Neural cell (in vitro differentiated cells): ENCODE results near the gene TNFSF12.

Experiments used
- EP300 ChIP-seq: fragments of 450-650 bp; conservative IDR thresholded peaks from 2 replicates; pipeline ENCODE4 v1.6.1; 2014; ENCODE audit warnings: antibody characterized with exemption, mild to moderate bottlenecking, moderate library complexity; ENCODE audit not compliant: poor library complexity, severe bottlenecking
- EZH2 ChIP-seq: fragments of 200-600, 300-800 bp; shearing (Covaris generic), sonication (generic); IDR thresholded peaks from 2 replicates; pipeline ENCODE4 v1.6.1; 2014; ENCODE audit warnings: antibody characterized with exemption, low read length, borderline replicate concordance, mild to moderate bottlenecking; ENCODE audit not compliant: insufficient read depth, poor library complexity, severe bottlenecking
- MXI1 ChIP-seq: fragments of 450-650 bp; conservative IDR thresholded peaks from 2 replicates; pipeline ENCODE4 v1.6.1; 2014; ENCODE audit warnings: antibody characterized with exemption, mild to moderate bottlenecking; ENCODE audit not compliant: poor library complexity, severe bottlenecking
- TF ChIP-seq, protein P1 (sequence below): fragments of 450-650 bp; IDR thresholded peaks from 2 replicates; pipeline ENCODE4 v1.5.1; 2014; ENCODE audit warnings: antibody characterized with exemption, mild to moderate bottlenecking, moderate library complexity; ENCODE audit not compliant: poor library complexity, severe bottlenecking

DNA sequence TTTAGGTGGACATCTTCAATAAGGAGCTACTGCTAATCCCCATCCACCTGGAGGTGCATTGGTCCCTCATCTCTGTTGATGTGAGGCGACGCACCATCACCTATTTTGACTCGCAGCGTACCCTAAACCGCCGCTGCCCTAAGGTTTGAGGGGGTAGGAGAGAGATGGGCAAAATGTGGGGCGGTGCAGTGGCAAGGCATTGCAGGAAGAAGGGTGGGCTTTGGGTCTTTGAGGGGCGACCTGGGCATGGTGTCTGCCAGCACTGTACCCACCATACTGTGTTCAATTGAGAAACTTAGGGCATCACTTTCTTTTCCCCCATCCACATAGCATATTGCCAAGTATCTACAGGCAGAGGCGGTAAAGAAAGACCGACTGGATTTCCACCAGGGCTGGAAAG is 21.5 kb downstream of the TNFSF12 start:
- TF ChIP-seq, protein P1, sequence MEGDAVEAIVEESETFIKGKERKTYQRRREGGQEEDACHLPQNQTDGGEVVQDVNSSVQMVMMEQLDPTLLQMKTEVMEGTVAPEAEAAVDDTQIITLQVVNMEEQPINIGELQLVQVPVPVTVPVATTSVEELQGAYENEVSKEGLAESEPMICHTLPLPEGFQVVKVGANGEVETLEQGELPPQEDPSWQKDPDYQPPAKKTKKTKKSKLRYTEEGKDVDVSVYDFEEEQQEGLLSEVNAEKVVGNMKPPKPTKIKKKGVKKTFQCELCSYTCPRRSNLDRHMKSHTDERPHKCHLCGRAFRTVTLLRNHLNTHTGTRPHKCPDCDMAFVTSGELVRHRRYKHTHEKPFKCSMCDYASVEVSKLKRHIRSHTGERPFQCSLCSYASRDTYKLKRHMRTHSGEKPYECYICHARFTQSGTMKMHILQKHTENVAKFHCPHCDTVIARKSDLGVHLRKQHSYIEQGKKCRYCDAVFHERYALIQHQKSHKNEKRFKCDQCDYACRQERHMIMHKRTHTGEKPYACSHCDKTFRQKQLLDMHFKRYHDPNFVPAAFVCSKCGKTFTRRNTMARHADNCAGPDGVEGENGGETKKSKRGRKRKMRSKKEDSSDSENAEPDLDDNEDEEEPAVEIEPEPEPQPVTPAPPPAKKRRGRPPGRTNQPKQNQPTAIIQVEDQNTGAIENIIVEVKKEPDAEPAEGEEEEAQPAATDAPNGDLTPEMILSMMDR, result no peak
- TF ChIP-seq MXI1, result no peak
- no peak for TF ChIP-seq EZH2
- TF ChIP-seq EP300, result no peak
